HG03139 (cell line): ENCODE results near the gene NR5A1.

Experiments
- ATAC-seq: cut with Tn5 transposase; IDR thresholded peaks from one replicate; pipeline ENCODE4 v1.9.1; 2021; ENCODE audit not compliant: unreplicated experiment

The NR5A1 gene

DNA sequence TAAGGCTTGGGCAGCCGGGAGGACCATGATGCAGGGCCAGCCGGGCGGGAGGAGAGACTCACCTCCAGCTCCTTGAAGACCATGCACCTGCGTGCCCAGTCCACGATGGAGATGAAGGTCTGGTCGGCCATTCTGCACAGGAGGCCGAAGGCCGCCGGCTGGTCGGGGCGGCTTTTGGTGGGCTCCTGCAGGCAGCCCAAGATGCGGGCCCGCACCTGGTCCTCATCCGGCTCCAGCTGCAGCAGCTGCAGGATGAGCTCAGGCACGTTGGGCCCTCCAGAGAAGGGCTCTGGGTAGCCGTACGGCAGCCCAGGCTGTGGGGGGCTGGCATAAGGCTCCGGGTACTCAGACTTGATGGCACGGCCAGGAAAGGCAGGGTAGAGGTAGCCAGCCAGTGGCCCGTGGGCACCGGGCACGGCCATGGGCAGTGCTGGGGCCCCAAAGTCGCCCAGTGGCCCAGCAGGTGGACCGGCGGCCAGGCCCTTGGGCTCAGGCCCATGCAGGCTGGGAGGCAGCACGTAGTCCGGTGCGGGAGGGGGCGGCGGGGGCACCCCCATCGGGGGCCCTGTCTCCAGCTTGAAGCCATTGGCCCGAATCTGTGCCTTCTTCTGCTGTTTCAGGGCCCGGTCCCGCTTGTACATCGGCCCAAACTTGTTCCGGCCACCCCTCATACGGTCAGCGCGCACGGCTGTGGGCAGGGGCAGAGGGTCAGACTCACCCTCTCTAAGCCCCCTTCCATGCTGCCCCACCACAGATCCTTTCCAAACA, 7.0 kb downstream of the NR5A1 start:
- ATAC-seq: no peak

DNA sequence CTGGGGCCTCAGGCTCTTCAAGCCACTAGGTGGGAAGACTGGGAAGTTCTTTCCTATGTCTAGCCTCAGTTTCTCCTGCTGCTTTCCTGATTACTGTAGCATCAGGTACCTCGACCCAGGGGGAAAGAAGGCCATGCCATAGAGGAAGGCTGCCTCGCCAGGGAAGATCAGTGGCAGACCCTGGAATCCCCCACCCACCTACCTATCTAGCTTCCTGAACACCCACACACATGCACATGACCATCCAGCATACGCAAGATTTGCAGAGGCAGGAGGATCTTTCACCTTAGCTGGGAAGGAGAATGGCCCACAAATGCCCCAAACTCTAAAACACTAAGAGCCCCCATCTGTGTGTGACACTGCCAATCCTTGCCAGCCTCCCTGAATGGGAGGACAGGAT, 8.0 kb downstream of the NR5A1 start:
- ATAC-seq: no peak

DNA sequence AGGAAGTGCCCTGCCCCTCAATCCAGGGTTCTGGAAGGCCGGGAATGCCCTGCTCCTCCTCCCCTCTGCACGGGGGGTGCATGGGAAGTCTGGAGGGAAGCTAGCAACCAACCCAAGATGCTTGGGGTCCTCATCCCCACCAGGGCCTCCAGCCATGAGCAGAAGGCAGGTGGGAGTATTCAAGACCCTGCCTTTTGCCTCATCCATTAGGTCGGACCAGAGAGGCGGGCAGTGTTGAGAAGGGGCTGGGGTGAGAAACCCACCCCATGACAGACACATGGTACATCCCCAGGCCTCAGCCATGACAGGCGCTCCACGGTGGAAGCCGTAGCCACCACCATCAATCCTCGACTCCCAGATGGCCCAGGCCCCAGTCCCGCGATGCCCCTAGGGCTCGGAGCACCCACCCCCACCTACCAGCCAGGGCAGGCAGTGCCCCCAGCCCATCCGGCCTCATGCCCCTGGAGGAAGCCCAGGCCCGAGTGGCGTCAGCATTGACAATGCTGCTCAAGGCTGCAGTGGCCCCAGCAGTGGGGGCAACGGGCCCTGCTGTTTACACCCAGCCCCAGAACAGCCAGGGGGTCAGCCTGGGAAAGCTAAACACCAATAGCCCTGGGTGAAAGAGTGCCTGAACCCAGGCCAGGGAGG, 8.6 kb downstream of the NR5A1 start:
- no peak for ATAC-seq

DNA sequence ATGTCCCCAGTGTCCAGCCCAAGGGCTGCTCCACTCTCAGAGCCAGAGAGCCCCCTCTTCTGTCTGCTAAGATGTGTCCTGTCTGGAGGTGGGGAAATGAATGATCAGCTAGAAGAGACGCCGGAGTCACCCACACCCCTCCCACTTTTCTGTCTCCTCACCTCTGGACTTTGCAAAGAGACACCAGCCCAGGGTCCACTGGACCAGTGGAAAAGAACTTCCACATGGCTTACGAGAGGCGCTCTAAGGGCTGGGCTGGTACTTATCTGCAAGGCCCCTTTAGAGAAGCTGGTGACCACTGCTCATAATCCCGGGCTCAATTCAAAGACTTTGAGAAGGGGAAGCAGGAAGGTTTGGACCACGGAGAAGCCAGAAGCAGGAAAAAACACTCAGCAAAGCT, 9.2 kb downstream of the NR5A1 start:
- ATAC-seq: no peak

DNA sequence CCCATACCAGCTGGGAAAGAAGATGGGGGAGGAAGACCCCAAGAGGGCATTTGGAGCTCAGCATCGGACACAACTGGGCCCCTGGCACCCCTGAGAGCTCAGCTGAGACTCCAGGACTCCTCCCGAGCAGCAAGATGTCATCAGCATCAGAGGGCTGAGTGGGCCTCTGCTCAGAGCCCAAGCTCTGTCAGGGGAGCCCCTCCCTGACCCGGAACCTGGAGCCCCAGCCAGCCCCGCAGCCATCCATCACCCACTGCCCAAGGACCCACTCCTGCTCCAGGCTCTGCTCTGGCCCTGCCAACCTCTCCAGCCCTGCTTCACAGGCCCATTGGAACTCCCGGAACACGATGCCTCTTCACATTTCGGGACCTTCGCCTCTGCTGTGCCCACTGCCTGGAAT, 9.8 kb downstream of the NR5A1 start:
- no peak for ATAC-seq

DNA sequence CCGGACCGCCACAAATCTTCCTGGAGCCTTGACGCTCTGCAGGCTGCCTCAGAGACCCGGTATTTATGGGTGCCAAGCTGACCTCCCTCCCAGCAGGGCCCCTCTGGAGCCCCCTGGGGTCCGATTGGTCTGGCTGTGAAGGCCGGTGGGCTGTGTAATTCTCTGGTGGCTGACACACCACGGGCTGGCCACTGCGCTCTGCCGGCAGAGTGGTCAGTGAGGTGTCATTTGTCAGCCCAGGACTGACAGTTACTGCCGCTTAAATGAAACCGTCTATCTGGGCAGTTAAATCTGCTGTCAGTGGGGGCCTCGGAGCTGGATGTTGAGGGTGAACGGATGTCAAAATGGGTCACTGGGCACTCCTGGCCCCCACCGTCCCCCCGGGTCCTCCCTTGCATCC, 10.7 kb downstream of the NR5A1 start:
- no peak for ATAC-seq

DNA sequence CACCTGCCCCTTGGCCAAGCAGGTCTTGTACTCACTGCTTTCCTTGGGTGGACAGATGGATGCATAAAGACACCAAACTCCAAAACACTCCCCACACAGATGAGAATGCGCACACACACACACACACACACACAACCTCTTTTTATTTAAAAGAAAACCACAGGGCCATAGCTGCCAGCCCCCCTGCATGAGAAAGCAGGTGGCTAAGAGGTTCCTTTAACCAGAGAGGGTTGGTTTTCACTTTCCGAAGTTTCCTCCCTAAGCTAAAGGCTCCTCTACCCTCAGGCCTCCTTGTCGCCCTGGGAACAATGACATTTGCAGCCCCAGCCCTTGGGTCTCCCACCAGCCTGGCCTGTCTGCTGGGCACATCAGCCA, 11.1 kb downstream of the NR5A1 start:
- ATAC-seq: no peak

DNA sequence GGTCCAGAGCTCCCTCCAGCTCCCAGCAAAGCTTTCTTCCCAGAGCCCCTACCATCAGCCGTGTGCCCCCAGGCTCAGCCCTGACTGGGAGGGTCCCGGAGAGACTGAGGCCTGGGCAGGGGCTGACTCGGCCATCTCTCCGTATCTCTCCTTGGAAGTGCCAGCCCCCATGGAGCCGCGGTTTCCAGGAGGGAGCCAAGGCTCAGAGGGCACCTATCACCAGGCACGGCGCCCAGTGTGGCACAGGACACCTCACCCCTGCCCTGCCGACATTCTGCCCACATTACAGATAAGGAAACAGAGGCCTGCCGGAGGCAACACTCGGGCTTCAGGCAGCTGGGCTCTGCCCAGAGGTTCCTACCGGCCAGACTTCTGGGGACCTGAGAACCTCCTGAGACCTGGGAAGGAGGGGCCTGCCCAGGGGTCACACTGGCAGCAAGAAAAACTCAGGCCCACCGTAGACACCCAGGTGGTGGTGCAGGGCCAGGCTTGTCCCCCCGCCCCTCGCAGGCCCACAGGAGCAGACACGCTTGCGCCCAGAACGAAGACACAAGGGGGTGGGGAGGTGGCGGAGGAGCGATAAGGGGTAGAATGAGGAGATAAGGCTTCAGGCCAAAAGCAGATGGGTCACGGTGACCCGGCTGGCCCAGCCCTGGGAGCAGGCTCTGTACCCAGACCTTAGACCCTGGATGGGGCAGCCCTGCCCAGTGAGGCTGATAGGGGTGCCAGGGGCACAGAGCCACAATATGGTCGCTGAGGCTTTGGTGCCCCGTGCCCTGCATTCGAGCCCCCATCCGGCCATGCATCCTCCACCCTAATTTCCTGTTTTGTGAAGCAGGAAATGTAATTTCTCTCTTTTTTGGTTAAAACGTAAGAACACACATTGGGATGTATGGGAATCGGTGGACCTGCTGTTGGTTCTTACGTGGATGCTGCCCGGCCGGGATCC, 11.8 kb downstream of the NR5A1 start:
- ATAC-seq: no peak

DNA sequence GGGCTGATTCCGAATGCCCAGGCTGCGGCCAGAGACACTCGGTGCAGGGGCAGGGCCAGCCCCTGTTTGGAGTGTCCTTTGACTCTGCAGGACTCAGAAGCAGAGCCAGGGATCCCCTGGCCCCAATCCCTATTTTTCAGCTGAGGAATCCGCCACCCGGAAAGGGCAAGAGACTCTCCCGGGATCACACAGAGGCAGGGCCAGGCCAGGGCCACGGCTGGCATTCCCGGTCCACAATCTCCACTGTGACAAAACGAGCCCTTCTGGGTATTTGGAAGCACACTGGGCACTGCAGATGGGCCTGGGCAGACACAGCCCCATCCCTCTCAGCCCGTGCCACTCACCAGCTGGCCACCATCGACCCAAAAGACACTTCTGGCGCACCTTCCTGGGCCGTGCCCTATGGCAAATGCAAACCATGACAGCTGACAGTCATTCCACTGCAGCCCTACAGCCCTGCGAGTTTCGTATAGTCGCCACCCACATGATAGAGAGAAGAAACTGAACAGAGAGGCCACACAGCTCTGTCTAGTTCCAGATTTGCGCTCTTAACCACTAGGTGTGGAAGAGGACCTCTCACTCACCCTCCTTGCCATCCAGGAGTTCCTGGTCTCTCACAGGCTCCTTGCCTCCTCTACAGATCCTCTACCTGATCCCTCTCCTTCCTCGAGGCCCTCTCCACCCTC, 13.3 kb downstream of the NR5A1 start:
- ATAC-seq: no peak

DNA sequence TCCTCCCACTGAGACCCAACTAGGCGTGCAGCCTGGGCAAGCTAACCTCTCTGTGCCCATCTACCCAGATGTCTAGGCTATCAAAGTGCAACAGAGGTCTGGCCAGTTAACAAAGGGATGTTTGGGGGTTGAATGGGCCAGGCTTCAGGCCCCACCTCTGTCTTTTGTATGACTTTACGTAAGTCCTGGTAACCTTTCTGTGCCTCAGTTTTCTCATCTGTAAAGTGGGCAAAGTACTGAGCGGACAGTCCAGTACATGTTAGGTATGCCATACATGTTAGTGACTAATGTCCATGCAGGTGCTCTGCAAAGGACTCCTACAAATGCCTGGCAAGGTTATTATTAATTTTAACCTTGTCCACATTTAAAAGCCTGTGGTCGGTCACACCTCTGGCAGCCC, 14.0 kb downstream of the NR5A1 start:
- ATAC-seq: no peak

DNA sequence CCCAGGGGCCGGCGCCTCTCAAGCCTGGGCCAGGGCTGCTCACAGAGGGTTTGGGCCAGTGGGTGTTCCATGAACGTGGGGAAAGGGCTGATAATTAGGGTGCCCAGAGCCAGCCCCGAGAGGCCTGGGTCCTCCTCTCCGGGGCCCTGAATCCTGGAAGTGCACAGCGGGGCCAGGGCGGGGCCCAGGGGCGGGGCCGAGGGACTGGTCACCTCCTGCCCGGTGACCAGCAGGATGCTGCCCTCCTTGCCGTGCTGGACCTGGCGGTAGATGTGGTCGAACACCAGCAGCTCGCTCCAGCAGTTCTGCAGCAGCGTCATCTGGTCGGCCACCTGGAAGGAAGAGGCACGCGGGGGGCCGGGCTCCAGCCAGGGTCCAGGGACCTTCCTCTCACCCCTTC, 14.4 kb downstream of the NR5A1 start:
- ATAC-seq: no peak

DNA sequence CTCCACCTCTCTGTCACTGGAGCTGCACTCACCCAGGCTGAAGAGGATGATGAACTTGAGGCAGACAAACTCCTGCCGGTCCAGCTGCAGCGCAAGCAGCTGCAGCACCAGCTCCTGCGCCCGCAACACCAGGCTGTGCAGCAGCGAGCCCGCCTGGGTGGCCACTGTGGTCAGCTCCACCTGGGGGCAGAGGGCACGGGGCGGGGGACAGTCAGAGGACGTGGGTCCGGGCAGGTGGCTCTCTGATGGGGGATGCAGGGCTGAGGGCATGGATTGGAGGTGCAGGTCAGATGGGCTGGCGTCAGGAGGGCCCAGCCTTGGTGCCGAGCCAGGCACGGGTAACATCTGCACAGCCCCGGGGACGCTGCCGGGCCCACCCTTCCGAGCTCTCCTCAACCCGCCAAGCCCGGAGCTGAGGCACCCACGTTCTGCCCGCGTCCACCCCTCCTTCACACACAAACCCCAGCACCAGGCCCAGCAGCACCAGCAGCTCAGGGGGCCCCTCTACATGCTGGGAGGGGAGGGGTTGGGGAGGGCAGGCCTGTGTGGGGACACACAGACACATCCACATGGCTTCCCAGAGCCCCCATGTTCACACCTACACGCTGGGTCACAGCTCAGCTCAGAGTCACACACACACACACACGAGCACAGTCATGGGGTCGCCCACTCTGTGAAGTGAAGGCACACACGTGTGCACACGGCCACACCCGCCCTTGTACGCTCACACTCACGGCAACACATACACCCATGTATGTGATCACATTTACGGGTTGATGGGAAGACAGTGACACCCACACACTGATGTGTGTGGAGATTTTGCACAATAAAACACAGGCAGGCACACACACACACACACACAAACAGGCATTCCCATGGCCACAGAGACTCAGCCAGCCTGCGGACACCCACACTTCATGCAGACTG, 15.9 kb downstream of the NR5A1 start:
- no peak for ATAC-seq

DNA sequence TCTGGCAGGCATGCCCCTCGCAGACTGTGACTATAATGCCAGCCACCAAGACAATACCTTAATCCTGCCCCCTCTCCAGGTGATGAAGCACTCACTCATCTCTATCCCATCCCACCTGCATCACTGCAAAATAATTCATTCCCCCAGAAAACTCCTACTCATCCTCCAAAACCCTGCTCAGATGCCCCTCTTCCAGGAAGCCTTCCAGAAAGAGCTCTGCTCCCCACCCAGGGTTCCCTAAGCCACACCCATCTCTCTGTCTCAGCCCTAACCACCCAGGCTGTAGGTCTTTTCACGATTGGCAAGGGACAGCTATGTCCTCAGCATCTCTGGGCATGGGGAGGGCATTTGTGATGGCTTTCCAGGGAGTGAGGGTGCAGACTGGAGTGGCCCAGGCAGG, 17.2 kb downstream of the NR5A1 start:
- no peak for ATAC-seq

DNA sequence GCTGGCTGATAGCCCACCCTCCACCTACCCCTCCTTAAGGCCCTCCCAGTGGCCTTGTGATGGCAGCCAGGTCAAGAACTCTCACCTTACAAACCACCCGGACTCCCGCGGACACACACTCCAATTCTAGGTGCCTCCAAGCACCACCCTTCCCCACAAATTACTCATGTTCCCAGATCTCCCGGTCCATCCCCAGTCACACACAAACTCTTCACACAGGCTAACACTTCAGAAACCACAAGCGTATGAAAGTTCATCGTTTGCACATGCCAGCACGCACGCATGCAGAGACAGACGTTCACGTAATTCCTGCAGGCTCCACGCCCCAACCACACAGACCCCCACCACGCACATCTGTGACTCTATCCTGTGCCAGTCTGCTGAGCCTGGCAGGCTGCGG, 18.0 kb downstream of the NR5A1 start:
- no peak for ATAC-seq

DNA sequence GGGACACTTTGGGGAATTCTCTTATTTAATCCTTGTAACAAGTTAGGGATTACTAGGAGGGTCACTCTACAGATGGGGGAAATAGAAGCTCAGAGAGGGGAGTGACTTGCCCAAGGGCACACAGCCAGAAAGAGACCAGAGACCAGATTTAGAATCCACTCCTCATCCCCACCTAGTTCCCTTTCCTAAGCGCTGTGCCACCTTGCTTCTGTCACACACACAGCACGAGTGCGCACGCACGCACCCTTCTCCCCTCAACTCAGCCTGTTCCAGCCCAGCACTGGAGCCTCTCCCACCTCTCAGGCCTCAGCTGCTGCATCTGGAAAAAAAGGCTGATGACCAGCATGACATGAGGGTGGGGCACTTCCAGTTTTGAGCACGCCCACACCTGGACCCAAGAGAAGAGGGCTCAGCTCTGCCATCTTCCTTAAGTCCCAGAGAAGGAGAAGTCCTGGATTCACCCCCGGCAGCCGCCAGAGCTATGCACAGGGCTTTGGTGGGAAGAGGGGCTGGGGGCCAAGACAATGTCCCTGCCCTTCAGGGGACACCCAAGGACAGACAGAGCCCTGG, 18.5 kb downstream of the NR5A1 start:
- ATAC-seq: no peak

DNA sequence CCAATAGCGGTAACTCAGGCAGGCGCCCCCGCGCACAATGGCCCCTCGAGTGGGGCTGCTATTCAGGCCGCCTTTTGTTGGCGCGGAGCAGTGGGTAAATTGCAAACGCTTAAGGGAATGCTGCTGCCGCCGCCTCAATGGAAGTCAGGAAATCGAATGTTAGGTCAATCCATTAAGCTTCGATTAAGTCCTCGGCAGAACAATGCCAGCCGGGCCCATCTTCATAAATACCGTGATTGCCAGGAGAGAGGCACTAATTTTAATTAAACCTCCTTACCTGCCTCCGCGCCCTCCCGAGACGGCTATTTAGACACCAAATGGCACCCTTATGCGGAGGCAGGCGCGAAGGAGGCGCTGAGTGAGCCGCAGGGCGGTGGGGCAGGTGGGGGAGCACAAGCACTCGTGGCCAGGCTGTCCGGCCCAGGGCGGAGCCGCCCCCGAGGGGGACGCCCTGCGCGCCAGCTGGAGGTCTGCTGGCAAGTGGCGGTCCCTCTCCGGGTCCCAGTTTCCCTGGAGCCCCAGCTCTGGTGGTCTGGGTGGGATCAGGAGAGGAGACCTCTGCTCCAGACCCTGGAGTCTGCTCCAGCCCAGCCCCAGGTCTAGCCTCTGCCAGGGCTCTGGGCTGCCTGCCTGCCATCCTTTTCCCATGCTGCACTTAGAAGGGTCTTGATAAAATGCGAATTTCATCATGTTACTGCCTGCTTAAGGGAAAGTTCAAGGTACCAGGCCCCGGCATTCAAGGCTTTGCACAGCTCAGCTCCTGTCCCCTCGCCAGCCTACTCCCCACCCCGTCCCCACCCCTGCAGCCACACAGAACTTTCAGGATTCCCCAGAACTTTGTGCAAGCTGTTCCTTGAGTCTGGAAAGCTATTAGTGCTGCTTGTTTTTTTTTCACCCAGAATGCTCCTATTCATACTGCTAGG, 19.7 kb downstream of the NR5A1 start:
- ATAC-seq: no peak

DNA sequence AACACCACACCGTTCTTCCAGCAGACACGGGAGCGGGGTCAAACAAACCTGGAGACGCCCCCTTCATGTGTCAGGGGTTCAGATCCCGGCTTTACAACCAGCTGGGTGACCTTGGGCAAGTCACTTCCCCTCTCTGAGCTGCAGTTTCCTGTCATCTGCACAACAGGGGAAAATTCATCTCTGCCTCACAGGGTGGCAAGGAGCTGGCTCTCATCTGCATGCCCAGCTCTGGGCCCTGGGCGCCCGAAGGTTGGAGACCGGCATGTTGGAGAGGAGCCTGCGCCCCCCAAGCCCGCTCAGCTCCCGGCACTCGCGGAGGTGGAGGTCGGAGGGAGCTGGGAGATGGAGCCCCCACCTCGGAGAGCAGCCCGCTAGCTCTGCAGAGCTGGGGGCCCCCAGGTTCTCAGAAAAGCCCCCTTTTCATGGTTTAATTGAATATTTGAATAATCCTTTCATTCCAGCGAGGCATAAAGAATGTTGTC, 20.4 kb downstream of the NR5A1 start:
- no peak for ATAC-seq

DNA sequence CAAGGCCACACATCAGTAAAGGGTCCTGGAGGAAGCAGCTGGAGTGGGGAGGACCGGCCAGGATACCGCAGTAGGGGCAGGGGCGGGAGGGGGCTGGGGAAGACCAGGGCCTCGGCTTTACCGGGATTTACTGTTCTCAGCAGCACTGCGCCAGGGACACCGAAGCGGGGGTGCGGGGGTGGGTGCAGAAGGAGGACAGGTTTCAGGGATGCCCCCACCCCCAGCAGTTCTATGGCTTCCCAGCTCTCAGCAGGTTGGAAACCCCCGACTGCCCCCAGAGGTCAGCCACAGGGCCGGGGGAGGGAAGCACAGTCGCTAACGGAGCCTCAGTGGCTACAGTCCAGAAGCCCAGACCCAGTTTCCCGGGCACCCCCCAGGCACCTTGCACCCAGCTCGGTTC, 21.3 kb downstream of the NR5A1 start:
- ATAC-seq: no peak

DNA sequence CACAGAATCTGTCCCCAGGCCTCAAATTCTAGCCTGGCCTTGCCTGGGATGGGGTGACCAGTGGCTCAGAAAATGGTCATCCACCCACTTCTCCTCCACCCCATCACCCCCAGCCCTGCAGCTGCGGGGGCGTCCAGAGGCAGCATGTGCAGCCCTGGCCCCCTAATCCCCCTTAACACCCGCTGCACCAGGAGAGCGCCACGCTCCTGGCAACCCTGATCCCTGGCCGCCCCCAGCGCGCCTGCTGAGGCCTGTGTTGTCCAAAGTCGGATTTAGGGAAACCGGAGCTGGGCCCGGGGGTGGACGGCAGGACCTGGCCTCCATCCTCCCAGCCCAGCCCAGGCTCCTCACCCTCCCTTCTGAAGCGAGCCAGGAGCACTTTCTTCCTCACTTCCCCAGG, 22.0 kb downstream of the NR5A1 start:
- no peak for ATAC-seq
